ENCODE results near the gene FBXL17.
"Not testable (repeated sequence)": the region's sequence is repeated elsewhere in the genome, so short reads cannot be mapped to it uniquely, and the experiment has no call there.

Gene FBXL17

GRCh38 chr5:108164574-108164973, 217.3 kb downstream of the FBXL17 start:
- no peak for DNase-seq (ENCODE audit: low read depth, low spot score)

GRCh38 chr5:108152854-108153253, 229.0 kb downstream of the FBXL17 start:
- DNase-seq (ENCODE audit: low read depth, low spot score) = not testable (repeated sequence)

DNA sequence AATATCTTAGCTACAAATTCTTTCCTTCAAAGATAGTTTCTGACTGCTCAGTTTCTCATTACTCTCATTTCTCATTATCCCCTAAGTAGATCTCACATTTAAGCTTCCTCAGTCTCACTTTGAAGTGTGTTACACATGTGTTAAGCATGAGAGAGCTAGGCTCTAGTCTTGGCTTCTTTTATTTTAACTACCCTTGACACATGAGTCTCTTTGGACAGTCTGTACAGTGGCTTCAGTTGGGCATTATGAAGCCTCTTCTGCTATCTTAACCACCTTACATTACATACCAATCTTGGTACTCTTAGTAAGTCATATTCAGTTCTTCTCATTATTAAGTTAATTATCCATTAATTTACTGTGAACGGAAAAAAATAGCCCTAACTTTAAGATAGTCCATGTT, 232.5 kb downstream of the FBXL17 start:
- no peak for DNase-seq (ENCODE audit: low read depth, low spot score)

DNA sequence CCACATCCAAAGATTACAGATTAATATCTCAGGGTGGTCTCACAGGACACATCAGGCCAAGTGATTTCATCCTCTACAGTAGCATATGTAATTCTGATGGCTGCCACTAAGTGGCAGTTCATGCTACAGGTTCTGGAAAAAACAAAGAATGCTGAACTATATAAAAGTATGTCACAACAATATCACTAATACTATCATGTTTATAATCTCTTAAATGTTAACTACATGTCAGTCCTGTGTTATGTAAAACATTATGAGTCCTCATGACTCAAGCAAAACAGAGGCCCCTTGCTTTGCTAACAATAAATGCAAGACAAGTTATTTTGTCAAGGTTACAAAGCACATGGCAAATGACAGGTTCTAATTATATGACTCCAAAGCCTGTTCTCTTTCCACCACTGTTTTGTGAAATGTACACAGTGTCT, 233.2 kb downstream of the FBXL17 start:
- no peak for DNase-seq (ENCODE audit: low read depth, low spot score)

DNA sequence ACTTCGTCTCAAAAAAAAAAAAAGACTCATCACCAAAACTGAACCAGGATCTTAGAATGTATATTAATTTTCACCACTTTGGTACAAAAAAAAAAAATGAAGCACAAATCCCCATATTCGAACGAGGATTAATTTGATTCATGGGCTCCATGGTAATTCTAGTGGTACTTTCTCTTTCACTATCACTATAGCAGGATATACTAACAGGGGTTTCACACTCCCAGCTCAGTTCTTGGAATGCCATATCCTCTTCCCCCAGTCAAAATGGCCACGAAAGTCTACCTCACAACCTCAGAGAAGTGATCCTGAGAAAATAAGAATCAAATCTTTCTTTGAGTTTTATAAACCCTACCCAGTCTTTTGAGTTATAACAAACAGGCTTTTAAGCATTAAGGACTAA, 235.7 kb downstream of the FBXL17 start:
- DNase-seq (ENCODE audit: low read depth, low spot score) = no peak

DNA sequence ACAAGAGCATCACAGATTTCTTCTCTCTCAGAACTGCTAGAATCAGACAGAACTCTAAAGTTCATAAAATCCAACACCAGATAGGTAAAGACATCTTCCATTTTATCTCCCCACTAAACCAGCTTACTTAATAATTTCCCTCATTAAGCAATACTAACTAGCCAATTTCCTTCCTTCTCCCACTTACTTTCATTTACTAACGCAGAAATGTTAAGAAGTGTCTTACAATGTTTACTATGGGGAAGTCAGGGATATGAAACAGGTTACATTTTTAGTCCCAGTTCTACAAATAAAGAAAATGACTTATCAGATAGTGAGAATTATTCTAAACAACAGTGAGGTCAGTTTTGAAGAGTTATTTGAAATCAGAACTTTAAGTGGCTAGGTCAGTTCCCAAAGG, 236.5 kb downstream of the FBXL17 start:
- no peak for DNase-seq (ENCODE audit: low read depth, low spot score)

DNA sequence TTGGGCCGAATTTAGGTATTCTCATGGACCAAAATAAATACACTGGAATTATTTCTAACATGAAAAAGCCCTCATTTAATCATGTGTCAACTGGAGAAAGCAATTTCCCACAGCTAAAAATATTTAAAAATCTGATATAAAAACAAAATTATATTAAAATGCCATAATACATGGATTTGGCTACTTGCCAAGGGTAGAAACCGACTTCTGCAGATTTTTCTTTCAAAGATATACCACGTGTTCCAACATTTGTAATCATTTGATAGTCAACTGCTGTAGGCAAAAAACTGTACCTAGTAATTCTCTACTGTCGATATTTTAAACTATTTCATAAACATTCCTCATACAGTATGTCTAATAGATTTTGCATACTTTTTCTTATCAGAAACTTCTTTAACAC, 237.6 kb downstream of the FBXL17 start:
- DNase-seq (ENCODE audit: low read depth, low spot score) = no peak

DNA sequence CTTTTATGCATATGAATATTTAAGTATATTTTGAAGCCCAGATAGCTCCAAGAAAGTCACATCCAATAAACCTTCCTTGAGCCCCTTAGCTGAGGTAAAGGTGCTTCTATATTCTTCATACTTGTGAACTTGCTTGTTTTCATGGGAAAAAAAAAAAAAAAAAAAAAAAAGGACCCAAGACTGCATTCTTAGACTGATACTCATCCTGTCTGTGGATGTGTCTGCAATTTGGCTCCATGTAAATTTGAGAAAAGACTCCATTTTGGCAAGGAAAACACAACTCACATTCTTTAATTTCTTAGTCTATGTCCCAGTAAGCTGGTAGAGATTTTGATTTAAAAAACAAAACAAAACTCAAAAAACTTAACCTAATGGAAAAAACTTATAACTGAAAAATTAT, 238.3 kb downstream of the FBXL17 start:
- DNase-seq (ENCODE audit: low read depth, low spot score) = no peak

- no peak for DNase-seq (ENCODE audit: low read depth, low spot score)
Observed at GRCh38 chr5:108141676-108142075, 240.2 kb downstream of the FBXL17 start.

GRCh38 chr5:108136493-108136892, 245.4 kb downstream of the FBXL17 start:
- DNase-seq (ENCODE audit: low read depth, low spot score) = no peak

- DNase-seq (ENCODE audit: low read depth, low spot score) = no peak
Observed at GRCh38 chr5:108129129-108129528, 252.8 kb downstream of the FBXL17 start.

GRCh38 chr5:108125771-108126511, 256.0 kb downstream of the FBXL17 start:
- DNase-seq (ENCODE audit: low read depth, low spot score) = no peak

- no peak for DNase-seq (ENCODE audit: low read depth, low spot score)
Observed at GRCh38 chr5:108124596-108124995, 257.3 kb downstream of the FBXL17 start.

GRCh38 chr5:108122702-108123101, 259.2 kb downstream of the FBXL17 start:
- DNase-seq (ENCODE audit: low read depth, low spot score) = no peak

DNA sequence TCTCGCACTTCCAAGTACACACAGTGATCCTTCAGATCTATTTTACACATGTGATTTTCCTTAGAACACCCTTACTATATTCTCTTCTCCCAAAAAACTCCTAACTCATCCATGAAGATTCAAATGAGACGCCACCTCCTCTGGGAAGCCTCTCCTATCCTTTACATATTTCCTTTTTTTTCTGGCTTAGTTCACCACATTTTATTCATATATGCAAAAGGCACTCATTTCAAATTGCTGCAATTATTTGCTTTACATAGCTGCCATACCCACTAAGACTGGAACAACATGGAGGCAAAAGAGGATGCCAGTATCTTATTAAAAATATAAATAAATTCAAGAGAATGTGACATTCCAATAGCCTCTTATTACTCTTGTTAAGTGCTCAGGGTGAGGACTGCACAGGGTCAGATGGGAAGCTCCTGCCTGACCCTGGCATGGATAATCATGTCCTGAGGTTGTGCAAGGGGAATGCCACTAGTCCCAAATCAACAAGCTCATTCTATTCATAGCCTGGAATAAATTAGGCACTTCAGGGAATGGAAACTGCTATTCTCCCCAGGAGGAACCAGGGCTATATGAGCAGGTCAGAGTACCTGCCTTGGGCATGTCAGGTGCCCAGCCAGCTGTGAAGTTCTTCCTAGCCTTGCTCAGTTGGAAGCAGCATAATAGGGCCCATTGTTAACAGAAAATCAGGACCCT, 262.9 kb downstream of the FBXL17 start:
- no peak for DNase-seq (ENCODE audit: low read depth, low spot score)

- DNase-seq (ENCODE audit: low read depth, low spot score) = no peak
Observed at GRCh38 chr5:108115673-108116072, 266.2 kb downstream of the FBXL17 start.

- DNase-seq (ENCODE audit: low read depth, low spot score) = no peak
Observed at GRCh38 chr5:108113950-108114349, 267.9 kb downstream of the FBXL17 start.

GRCh38 chr5:108111736-108112135, 270.2 kb downstream of the FBXL17 start:
- DNase-seq (ENCODE audit: low read depth, low spot score) = no peak

DNA sequence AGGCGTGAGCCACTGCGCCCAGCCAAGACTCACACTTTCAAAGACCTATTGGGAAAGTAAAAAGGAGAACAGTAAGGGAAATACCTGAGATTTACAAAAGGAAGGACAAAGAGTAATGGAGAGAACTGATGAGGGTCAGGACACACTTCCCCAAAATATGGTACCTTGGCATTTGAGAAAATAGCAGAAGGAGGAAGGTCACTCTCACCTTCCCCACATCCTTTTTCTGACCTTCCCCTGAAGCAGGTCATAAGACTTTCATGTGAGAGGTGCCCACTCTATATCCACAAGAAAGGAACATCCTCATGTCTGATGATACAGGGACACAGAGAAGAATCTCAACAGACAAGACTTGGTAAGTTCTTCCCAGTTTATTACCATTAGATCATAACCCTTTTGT, 272.8 kb downstream of the FBXL17 start:
- no peak for DNase-seq (ENCODE audit: low read depth, low spot score)

GRCh38 chr5:108104448-108104847, 277.4 kb downstream of the FBXL17 start:
- DNase-seq (ENCODE audit: low read depth, low spot score) = no peak

DNA sequence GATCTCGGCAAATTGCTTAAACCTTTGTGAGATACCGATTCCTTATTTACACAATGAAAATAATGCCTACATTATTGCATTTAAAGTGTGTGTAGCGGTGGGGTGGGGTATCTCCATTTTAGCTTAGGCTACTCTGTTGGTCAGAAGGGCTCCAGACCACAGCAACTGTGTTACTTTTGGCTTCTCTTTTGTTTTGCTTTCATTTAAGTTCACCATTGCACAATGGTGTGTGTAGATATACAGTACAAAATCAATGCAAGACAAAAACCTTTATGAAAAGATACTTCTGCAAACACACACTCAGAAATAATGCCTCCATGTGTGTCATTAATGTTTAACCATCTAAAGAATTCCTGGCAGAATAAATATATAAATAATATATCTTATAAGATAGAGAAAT, 279.4 kb downstream of the FBXL17 start:
- DNase-seq (ENCODE audit: low read depth, low spot score) = no peak

DNA sequence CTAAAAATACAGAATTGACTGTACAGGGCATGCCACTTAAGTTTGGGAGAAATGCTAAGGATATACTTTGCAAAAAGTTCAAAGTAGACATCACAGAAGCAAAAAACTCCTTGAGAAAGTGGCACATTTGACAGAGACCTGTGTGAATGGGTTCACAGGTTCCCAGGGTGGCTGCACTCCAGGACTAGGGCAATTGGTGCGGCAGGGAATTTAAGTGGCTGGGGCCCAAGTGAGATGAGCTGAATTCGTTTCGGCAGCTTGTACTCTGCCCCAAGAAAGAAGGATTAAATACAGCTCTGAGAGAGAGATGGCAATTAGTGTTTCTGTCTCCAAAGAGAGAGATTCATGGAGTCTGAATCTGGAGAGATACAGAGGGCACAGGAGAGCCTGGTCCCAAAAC, 280.1 kb downstream of the FBXL17 start:
- DNase-seq (ENCODE audit: low read depth, low spot score) = no peak

DNA sequence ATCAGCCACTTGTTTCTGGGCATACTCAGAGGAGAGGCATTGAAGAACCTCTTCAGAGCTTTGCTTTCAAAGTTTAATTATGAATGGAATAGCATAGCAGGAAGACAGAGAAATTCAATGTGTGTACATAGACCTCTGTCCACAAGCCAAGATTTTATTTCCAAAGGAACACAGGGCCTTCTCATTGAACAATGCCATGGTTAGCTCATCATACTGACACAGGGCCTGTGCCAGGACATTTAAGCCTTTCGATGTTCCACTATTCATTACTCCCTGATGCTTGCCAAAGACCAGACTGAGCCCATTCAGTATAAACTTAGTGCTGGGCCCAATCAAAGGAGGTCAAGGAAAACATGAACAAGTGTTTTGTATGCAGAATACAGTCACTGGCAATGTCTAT, 280.8 kb downstream of the FBXL17 start:
- no peak for DNase-seq (ENCODE audit: low read depth, low spot score)

Data from ELF-1 (cell line).